Spleen (tissue), 7 donors: ENCODE results near the gene ING4.

Experiments used
- CTCF ChIP-seq, 11 experiments: fragments of 200-600 bp in 7 of 11; fragments of 450-650 bp in 4 of 11; sonication (generic) in 4 of 11; IDR thresholded peaks in 8 of 11; conservative IDR thresholded peaks in 3 of 11; 1 replicate in 7 of 11; 2 replicates in 4 of 11; pipeline versions ENCODE4 v1.4.0 to v1.8.0; 2016 to 2021; ENCODE audit warnings: antibody characterized with exemption in 11 of 11, inconsistent platforms in 4 of 11, mild to moderate bottlenecking in 1 of 11
- POLR2A ChIP-seq, 3 donors: fragments of 450-650 bp; IDR thresholded peaks; one replicate each; pipeline ENCODE4 v1.5.1; 2017; ENCODE audit warnings: antibody characterized with exemption in 3 of 3, mild to moderate bottlenecking in 1 of 3
- POLR2AphosphoS5 ChIP-seq, 3 donors: sonication (generic); formaldehyde crosslinking; IDR thresholded peaks; one replicate each; pipeline ENCODE4 v1.5.1; 2017; ENCODE audit warnings: antibody characterized with exemption in 3 of 3
- donor health status: DM: no; HTN: no; CAD: no; lungs with moderate emphysema.
- donor health status: DM: no; HTN: no; CAD: no.
- donor health status: DM: no; HTN: no; CAD: no.

- TF ChIP-seq CTCF (IDR thresholded peaks at IDR 0.05 in 8 of 11, conservative IDR thresholded peaks at IDR 0.05 in 3 of 11) (no peak), POLR2A (IDR thresholded peaks at IDR 0.05) (no peak), POLR2AphosphoS5 (IDR thresholded peaks at IDR 0.05) (no peak)
These were observed 44.3 kb downstream of the ING4 start for GRCh38 chr12:6618483-6619225.
